ENCODE data around the gene AHCYL2. TPM values are rescaled to one million over a fixed set of nuclear protein-coding genes. Genes with fewer than 3 reads are reported as not detected.
"Not testable (repeated sequence)": the region's sequence is repeated elsewhere in the genome, so short reads cannot be mapped to it uniquely, and the experiment has no call there.

AHCYL2 gene
- total RNA-seq, 2 donors from 2014 or later, result 11.2 to 13.6 TPM

GRCh38 chr7:129427526-129428045 is 202.8 kb downstream of the AHCYL2 start:
- intact Hi-C loops (cut with DNase I), result no loop called here
- no peak for DNase-seq (ENCODE audit: low spot score)

- no peak for DNase-seq (ENCODE audit: low spot score)
- intact Hi-C loops (cut with DNase I), result no loop called here
These were observed 207.2 kb downstream of the AHCYL2 start for GRCh38 chr7:129431911-129432643.

GRCh38 chr7:129433847-129434674 is 209.2 kb downstream of the AHCYL2 start, which contains the start of gene STRIP2:
STRIP2 (plus strand) TSS chr7:129434432; CDS start chr7:129434473, 41 bp downstream.
- peak; percentile 95 for DNase-seq (ENCODE audit: low spot score)
- intact Hi-C loops (cut with DNase I), result no loop called here

- intact Hi-C loops (cut with DNase I), result no loop called here
- DNase-seq (ENCODE audit: low spot score), result no peak
These were observed 210.0 kb downstream of the AHCYL2 start for GRCh38 chr7:129434675-129435318.

GRCh38 chr7:129435414-129435829 is 210.6 kb downstream of the AHCYL2 start:
- no peak for DNase-seq (ENCODE audit: low spot score)
- intact Hi-C loops (cut with DNase I), result no loop called here

- DNase-seq (ENCODE audit: low spot score), result no peak
- intact Hi-C loops (cut with DNase I), result no loop called here
These were observed 211.6 kb downstream of the AHCYL2 start for GRCh38 chr7:129436335-129436923.

GRCh38 chr7:129437190-129437589 is 212.4 kb downstream of the AHCYL2 start:
- no peak for DNase-seq (ENCODE audit: low spot score)
- intact Hi-C loops (cut with DNase I), result no loop called here

GRCh38 chr7:129438281-129438838 is 213.5 kb downstream of the AHCYL2 start:
- intact Hi-C loops (cut with DNase I), result no loop called here
- no peak for DNase-seq (ENCODE audit: low spot score)

- no peak for DNase-seq (ENCODE audit: low spot score)
- intact Hi-C loops (cut with DNase I), result no loop called here
These were observed 214.2 kb downstream of the AHCYL2 start for GRCh38 chr7:129438839-129439651.

- intact Hi-C loops (cut with DNase I), result no loop called here
- no peak for DNase-seq (ENCODE audit: low spot score)
These were observed 215.3 kb downstream of the AHCYL2 start for GRCh38 chr7:129439963-129440625.

GRCh38 chr7:129443612-129444011 is 218.8 kb downstream of the AHCYL2 start:
- intact Hi-C loops (cut with DNase I), result no loop called here

GRCh38 chr7:129444776-129445175 is 219.9 kb downstream of the AHCYL2 start:
- intact Hi-C loops (cut with DNase I); DNase-seq (ENCODE audit: low spot score): not testable (repeated sequence)

More at GRCh38 chr7:129443612-129444011, 218.8 kb downstream of the AHCYL2 start:
- no peak for DNase-seq (ENCODE audit: low spot score)

- intact Hi-C loops (cut with DNase I); DNase-seq (ENCODE audit: low spot score): not testable (repeated sequence)
These were observed 222.1 kb downstream of the AHCYL2 start for GRCh38 chr7:129446925-129447324.

GRCh38 chr7:129447445-129447844 is 222.6 kb downstream of the AHCYL2 start:
- DNase-seq (ENCODE audit: low spot score); intact Hi-C loops (cut with DNase I): not testable (repeated sequence)

- DNase-seq (ENCODE audit: low spot score); intact Hi-C loops (cut with DNase I): not testable (repeated sequence)
These were observed 223.8 kb downstream of the AHCYL2 start for GRCh38 chr7:129448608-129449007.

- no peak for DNase-seq (ENCODE audit: low spot score)
- intact Hi-C loops (cut with DNase I), result no loop called here
These were observed 225.5 kb downstream of the AHCYL2 start for GRCh38 chr7:129450295-129450694.

- no peak for DNase-seq (ENCODE audit: low spot score)
- intact Hi-C loops (cut with DNase I), result no loop called here
These were observed 227.9 kb downstream of the AHCYL2 start for GRCh38 chr7:129452589-129453231.

All from posterior vena cava (tissue), 2 donors.